ENCODE data around the gene TCTN2.

GRCh38 chr12:123743002-123743401 is 72.1 kb downstream of the TCTN2 start:
- TF ChIP-seq CTCF (IDR thresholded peaks at IDR 0.05), result no peak
- no peak for TF ChIP-seq POLR2A (IDR thresholded peaks at IDR 0.05)
